Measurements from ENCODE around the gene YWHAQ. TPM values are rescaled to one million over a fixed set of nuclear protein-coding genes. Genes with fewer than 3 reads are reported as not detected.

YWHAQ gene
- total and polyA plus RNA-seq, 2 donors from 2014 or later, result 168 to 262 TPM

DNA sequence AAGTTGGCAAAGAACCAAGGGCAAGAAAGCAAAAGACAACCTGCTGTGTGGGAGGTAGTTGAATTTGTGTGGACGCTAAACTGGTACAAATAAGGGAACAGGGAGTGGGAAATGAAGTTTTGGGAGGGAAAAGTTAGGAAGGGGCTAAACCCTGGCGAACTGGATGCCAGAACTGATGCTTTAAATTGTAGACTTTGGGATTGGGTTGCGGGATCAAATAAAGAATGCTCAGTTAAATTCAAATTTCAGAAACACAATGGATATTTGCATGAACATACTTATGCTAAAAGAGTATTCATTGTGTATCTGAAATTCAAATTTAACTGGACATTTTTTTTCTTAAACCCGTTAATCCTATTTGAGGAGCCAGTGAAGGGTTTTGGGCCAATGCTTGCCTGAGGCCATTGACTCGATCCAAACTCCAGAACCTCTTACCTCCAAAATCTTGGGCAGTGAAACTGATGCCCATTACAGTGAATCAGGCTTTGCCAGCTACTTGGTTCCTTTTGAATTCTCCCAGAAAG lies 44.2 kb upstream of the YWHAQ start:
- no peak overlapping the region for H3K9ac ChIP-seq (ENCODE audit: low read length in 3 of 3)
- no peak for FAIRE-seq
- intact Hi-C loops (cut with DNase I), result no loop called here

GRCh38 chr2:9673914-9674481 lies 43.2 kb upstream of the YWHAQ start:
- Histone ChIP-seq H3K9ac (ENCODE audit: low read length in 3 of 3) (no peak overlapping the region), H3K9me3 (ENCODE audit: control insufficient read depth in 2 of 3, insufficient read depth in 1 of 3, low read length in 3 of 3) (no peaks in the 10 kb centered on the region), H3K27ac (ENCODE audit: low read depth in 2 of 2, low read length in 2 of 2) (no peak overlapping the region), H3K4me1 (ENCODE audit: control insufficient read depth in 2 of 3, insufficient read depth in 2 of 3, low read depth in 1 of 3, low read length in 3 of 3) (no peaks in the 10 kb centered on the region), H3K4me3 (ENCODE audit: low read length in 3 of 3) (no peak overlapping the region), H3K27me3 (ENCODE audit: control insufficient read depth, insufficient read depth, low read length) (no peaks in the 10 kb centered on the region), H3K36me3 (ENCODE audit: control insufficient read depth in 2 of 3, insufficient read depth in 3 of 3, low read length in 3 of 3) (no peaks in the 10 kb centered on the region)
- FAIRE-seq (no peak), DNase-seq (no peak)
- intact Hi-C loops (cut with DNase I), result no loop called here
- TF ChIP-seq CTCF (IDR thresholded peaks at IDR 0.05; ENCODE audit: borderline replicate concordance, extremely low read depth, insufficient read depth), result no peak

More for the DNA sequence above, 44.2 kb upstream of the YWHAQ start:
- DNase-seq, result no peak
- Histone ChIP-seq H3K9me3 (ENCODE audit: control insufficient read depth in 2 of 3, insufficient read depth in 1 of 3, low read length in 3 of 3) (no peaks in the 10 kb centered on the region), H3K4me1 (ENCODE audit: control insufficient read depth in 2 of 3, insufficient read depth in 2 of 3, low read depth in 1 of 3, low read length in 3 of 3) (no peaks in the 10 kb centered on the region), H3K27ac (ENCODE audit: low read depth in 2 of 2, low read length in 2 of 2) (no peak overlapping the region), H3K36me3 (ENCODE audit: control insufficient read depth in 2 of 3, insufficient read depth in 3 of 3, low read length in 3 of 3) (no peaks in the 10 kb centered on the region), H3K27me3 (ENCODE audit: control insufficient read depth, insufficient read depth, low read length) (no peaks in the 10 kb centered on the region), H3K4me3 (ENCODE audit: low read length in 3 of 3) (no peak overlapping the region)
- TF ChIP-seq CTCF (IDR thresholded peaks at IDR 0.05; ENCODE audit: borderline replicate concordance, extremely low read depth, insufficient read depth), result no peak

GRCh38 chr2:9668687-9669345 lies 38.0 kb upstream of the YWHAQ start:
- no peak for TF ChIP-seq CTCF (IDR thresholded peaks at IDR 0.05; ENCODE audit: borderline replicate concordance, extremely low read depth, insufficient read depth)
- intact Hi-C loops (cut with DNase I), result no loop called here
- no peak overlapping the region for H3K4me3 ChIP-seq (ENCODE audit: low read length in 3 of 3)
- H3K9me3 ChIP-seq (ENCODE audit: control insufficient read depth in 2 of 3, insufficient read depth in 1 of 3, low read length in 3 of 3), result no peaks in the 10 kb centered on the region
- no peak for FAIRE-seq
- no peak overlapping the region for H3K27ac ChIP-seq (ENCODE audit: low read depth in 2 of 2, low read length in 2 of 2)
- no peaks in the 10 kb centered on the region for H3K27me3 ChIP-seq (ENCODE audit: control insufficient read depth, insufficient read depth, low read length)
- H3K4me1 ChIP-seq (ENCODE audit: control insufficient read depth in 2 of 3, insufficient read depth in 2 of 3, low read depth in 1 of 3, low read length in 3 of 3), result no peaks in the 10 kb centered on the region
- H3K36me3 ChIP-seq (ENCODE audit: control insufficient read depth in 2 of 3, insufficient read depth in 3 of 3, low read length in 3 of 3), result no peaks in the 10 kb centered on the region
- no peak overlapping the region for H3K9ac ChIP-seq (ENCODE audit: low read length in 3 of 3)
- no peak for DNase-seq
